ENCODE measurements around the gene PCMTD2. TPM values are rescaled to one million over a fixed set of nuclear protein-coding genes. Genes with fewer than 3 reads are reported as not detected.

Gene PCMTD2
- total RNA-seq, 4 donors from 2014 or later = 34.5 to 90.8 (median 46.9) TPM

- H3K27me3 ChIP-seq = no peaks in the 10 kb centered on the region
- H3K4me3 ChIP-seq = no peak overlapping the region
- no peak overlapping the region for H3K27ac ChIP-seq
- no peaks in the 10 kb centered on the region for H3K9me3 ChIP-seq
- no peak for DNase-seq
- H3K4me1 ChIP-seq = peaks cover 0 to 10% (median 0%) of the 10 kb centered on the region in 4 donors
- no peaks in the 10 kb centered on the region for H3K36me3 ChIP-seq
- TF ChIP-seq CTCF (IDR thresholded peaks at IDR 0.05) (no peak), POLR2A (IDR thresholded peaks at IDR 0.05) (no peak)
Observed at GRCh38 chr20:64216910-64217309, 38.6 kb upstream of the PCMTD2 start.

GRCh38 chr20:64217539-64218221, 37.9 kb upstream of the PCMTD2 start:
- H3K27ac ChIP-seq = no peak overlapping the region
- no peak for DNase-seq
- no peak for TF ChIP-seq POLR2A (IDR thresholded peaks at IDR 0.05)
- TF ChIP-seq CTCF (IDR thresholded peaks at IDR 0.05) = no peak
- no peaks in the 10 kb centered on the region for H3K27me3 ChIP-seq
- H3K4me1 ChIP-seq = peaks cover 0 to 10% (median 0%) of the 10 kb centered on the region in 4 donors
- H3K36me3 ChIP-seq = no peaks in the 10 kb centered on the region
- no peak overlapping the region for H3K4me3 ChIP-seq
- H3K9me3 ChIP-seq = no peaks in the 10 kb centered on the region

GRCh38 chr20:64219202-64219601, 36.3 kb upstream of the PCMTD2 start:
- Histone ChIP-seq H3K27me3 (no peaks in the 10 kb centered on the region), H3K4me3 (no peak overlapping the region), H3K27ac (no peak overlapping the region), H3K4me1 (peaks cover 0 to 8% (median 0%) of the 10 kb centered on the region in 4 donors), H3K9me3 (no peaks in the 10 kb centered on the region), H3K36me3 (no peaks in the 10 kb centered on the region)
- DNase-seq = no peak
- TF ChIP-seq POLR2A (IDR thresholded peaks at IDR 0.05) = no peak
- no peak for TF ChIP-seq CTCF (IDR thresholded peaks at IDR 0.05)

GRCh38 chr20:64219730-64220129, 35.8 kb upstream of the PCMTD2 start:
- Histone ChIP-seq H3K36me3 (no peaks in the 10 kb centered on the region), H3K4me1 (peaks cover 0 to 8% (median 0%) of the 10 kb centered on the region in 4 donors), H3K4me3 (no peak overlapping the region), H3K9me3 (no peaks in the 10 kb centered on the region), H3K27ac (no peak overlapping the region), H3K27me3 (no peaks in the 10 kb centered on the region)
- no peak for DNase-seq
- TF ChIP-seq CTCF (IDR thresholded peaks at IDR 0.05) = no peak
- TF ChIP-seq POLR2A (IDR thresholded peaks at IDR 0.05) = no peak

- no peaks in the 10 kb centered on the region for H3K9me3 ChIP-seq
- peaks cover 0 to 8% (median 0%) of the 10 kb centered on the region in 4 donors for H3K4me1 ChIP-seq
- TF ChIP-seq CTCF (IDR thresholded peaks at IDR 0.05) (no peak), POLR2A (IDR thresholded peaks at IDR 0.05) (no peak)
- no peak overlapping the region for H3K4me3 ChIP-seq
- no peaks in the 10 kb centered on the region for H3K27me3 ChIP-seq
- no peak for DNase-seq
- no peaks in the 10 kb centered on the region for H3K36me3 ChIP-seq
- H3K27ac ChIP-seq = no peak overlapping the region
Observed at GRCh38 chr20:64220420-64220819, 35.1 kb upstream of the PCMTD2 start.
